ENCODE data around the gene URB2.

- TF ChIP-seq JUNB (IDR thresholded peaks at IDR 0.05; ENCODE audit: unreplicated experiment): no peak
- no peak for TF ChIP-seq POLR2AphosphoS5 (IDR thresholded peaks at IDR 0.05; ENCODE audit: low read depth)
These were observed 40.0 kb downstream of the URB2 start for GRCh38 chr1:229665912-229666558.
